ENCODE measurements around the gene YTHDC1. TPM values are rescaled to one million over a fixed set of nuclear protein-coding genes. Genes with fewer than 3 reads are reported as not detected.

YTHDC1 gene
- total RNA-seq, 4 donors from 2014 or later: 67.9 to 497 (median 78.3) TPM

GRCh38 chr4:68360231-68360968 is 10.5 kb upstream of the YTHDC1 start:
- Histone ChIP-seq H3K4me3 (no peak overlapping the region), H3K27me3 (peaks cover 7% of the 10 kb centered on the region), H3K27ac (no peak overlapping the region), H3K36me3 (no peaks in the 10 kb centered on the region), H3K9me3 (no peaks in the 10 kb centered on the region), H3K4me1 (no peaks in the 10 kb centered on the region)
- ATAC-seq: no peak
- WGBS, 2 donors (ENCODE audit: low coverage in 1 of 2): 69 to 76% methylated on average over 4 of the region's 4 CpGs
- TF ChIP-seq POLR2A (IDR thresholded peaks at IDR 0.05): no peak
- TF ChIP-seq POLR2AphosphoS5 (IDR thresholded peaks at IDR 0.05): no peak
- TF ChIP-seq, protein P1, sequence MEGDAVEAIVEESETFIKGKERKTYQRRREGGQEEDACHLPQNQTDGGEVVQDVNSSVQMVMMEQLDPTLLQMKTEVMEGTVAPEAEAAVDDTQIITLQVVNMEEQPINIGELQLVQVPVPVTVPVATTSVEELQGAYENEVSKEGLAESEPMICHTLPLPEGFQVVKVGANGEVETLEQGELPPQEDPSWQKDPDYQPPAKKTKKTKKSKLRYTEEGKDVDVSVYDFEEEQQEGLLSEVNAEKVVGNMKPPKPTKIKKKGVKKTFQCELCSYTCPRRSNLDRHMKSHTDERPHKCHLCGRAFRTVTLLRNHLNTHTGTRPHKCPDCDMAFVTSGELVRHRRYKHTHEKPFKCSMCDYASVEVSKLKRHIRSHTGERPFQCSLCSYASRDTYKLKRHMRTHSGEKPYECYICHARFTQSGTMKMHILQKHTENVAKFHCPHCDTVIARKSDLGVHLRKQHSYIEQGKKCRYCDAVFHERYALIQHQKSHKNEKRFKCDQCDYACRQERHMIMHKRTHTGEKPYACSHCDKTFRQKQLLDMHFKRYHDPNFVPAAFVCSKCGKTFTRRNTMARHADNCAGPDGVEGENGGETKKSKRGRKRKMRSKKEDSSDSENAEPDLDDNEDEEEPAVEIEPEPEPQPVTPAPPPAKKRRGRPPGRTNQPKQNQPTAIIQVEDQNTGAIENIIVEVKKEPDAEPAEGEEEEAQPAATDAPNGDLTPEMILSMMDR (IDR thresholded peaks at IDR 0.05): no peak
- TF ChIP-seq EP300 (IDR thresholded peaks at IDR 0.05): no peak

GRCh38 chr4:68359508-68359907 is 9.6 kb upstream of the YTHDC1 start:
- no peaks in the 10 kb centered on the region for H3K27me3 ChIP-seq
- TF ChIP-seq POLR2A (IDR thresholded peaks at IDR 0.05) (no peak), EP300 (IDR thresholded peaks at IDR 0.05) (no peak), POLR2AphosphoS5 (IDR thresholded peaks at IDR 0.05) (no peak)
- TF ChIP-seq, protein P1 (IDR thresholded peaks at IDR 0.05): no peak
- no peak overlapping the region for H3K4me3 ChIP-seq

DNA sequence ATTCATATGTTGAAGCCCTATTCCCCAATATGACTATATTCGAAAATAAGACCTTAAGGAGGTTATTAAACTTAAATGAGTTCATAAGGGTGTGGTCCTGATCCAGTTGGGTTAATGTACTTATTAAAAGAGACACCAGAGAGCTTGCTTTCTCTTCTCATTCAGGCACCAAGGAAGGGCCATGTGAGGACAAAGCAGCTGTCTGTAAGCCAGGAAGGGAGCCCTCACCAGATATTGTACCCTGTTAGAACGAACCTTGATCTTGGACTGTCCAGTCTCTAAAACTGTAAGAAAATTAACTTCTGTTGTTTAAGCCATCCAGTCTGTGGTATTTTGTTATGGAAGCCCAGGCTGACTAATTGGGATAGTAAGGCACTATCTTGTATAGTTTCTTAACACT is 9.1 kb upstream of the YTHDC1 start:
- ATAC-seq: no peak
- H3K27me3 ChIP-seq: no peaks in the 10 kb centered on the region
- no peaks in the 10 kb centered on the region for H3K4me1 ChIP-seq
- no peak overlapping the region for H3K4me3 ChIP-seq
- no peaks in the 10 kb centered on the region for H3K36me3 ChIP-seq
- TF ChIP-seq POLR2A (IDR thresholded peaks at IDR 0.05): no peak
- no peak for TF ChIP-seq EP300 (IDR thresholded peaks at IDR 0.05)
- TF ChIP-seq, protein P1 (IDR thresholded peaks at IDR 0.05): no peak
- no peak for TF ChIP-seq POLR2AphosphoS5 (IDR thresholded peaks at IDR 0.05)
- no peaks in the 10 kb centered on the region for H3K9me3 ChIP-seq
- 75 to 76% methylated on average over 2 of the region's 2 CpGs for WGBS, 2 donors (ENCODE audit: low coverage in 1 of 2)
- no peak overlapping the region for H3K27ac ChIP-seq

More at GRCh38 chr4:68359508-68359907, 9.6 kb upstream of the YTHDC1 start:
- Histone ChIP-seq H3K9me3 (no peaks in the 10 kb centered on the region), H3K27ac (no peak overlapping the region), H3K36me3 (no peaks in the 10 kb centered on the region), H3K4me1 (no peaks in the 10 kb centered on the region)
- ATAC-seq: no peak

DNA sequence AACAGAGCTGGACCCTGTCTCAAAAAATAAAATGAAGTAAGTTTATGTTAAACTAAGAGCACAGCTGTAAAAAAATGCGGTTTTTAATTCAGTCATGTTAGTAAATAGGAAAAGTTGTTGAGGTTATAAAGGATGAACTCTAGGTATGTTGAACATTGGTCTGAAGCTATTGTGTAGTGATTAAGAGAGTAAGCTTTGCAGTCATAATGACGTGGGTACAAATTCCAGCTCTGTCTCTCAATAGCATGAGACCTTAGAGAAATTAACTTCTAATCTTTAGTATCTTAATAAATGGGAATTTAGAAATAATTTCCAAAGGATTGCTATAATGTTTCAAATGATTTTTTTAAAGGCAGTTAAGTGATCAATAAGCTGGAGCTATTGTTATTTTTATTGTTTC is 2.9 kb upstream of the YTHDC1 start:
- H3K9me3 ChIP-seq: no peaks in the 10 kb centered on the region
- peaks cover 0 to 8% (median 0%) of the 10 kb centered on the region in 3 donors for H3K4me1 ChIP-seq
- WGBS, 2 donors (ENCODE audit: low coverage in 1 of 2): 54 to 81% methylated on average over 2 of the region's 2 CpGs
- no peaks in the 10 kb centered on the region for H3K27me3 ChIP-seq
- ATAC-seq: no peak
- TF ChIP-seq, protein P1 (IDR thresholded peaks at IDR 0.05): no peak
- TF ChIP-seq POLR2A (IDR thresholded peaks at IDR 0.05) (no peak), POLR2AphosphoS5 (IDR thresholded peaks at IDR 0.05) (no peak), EP300 (IDR thresholded peaks at IDR 0.05) (no peak)
- no peak overlapping the region for H3K4me3 ChIP-seq
- no peaks in the 10 kb centered on the region for H3K36me3 ChIP-seq
- no peak overlapping the region for H3K27ac ChIP-seq

- TF ChIP-seq POLR2AphosphoS5 (IDR thresholded peaks at IDR 0.05): no peak
- no peak for TF ChIP-seq EP300 (IDR thresholded peaks at IDR 0.05)
- TF ChIP-seq, protein P1 (IDR thresholded peaks at IDR 0.05): no peak
- TF ChIP-seq POLR2A (IDR thresholded peaks at IDR 0.05): no peak
- Histone ChIP-seq H3K36me3 (no peaks in the 10 kb centered on the region), H3K27me3 (no peaks in the 10 kb centered on the region), H3K4me3 (peak overlapping the region; percentile 76 to 82), H3K9me3 (no peaks in the 10 kb centered on the region), H3K4me1 (peaks cover 0 to 43% (median 2%) of the 10 kb centered on the region in 3 donors), H3K27ac (peak overlapping the region; percentile 89 to 97 (median 96))
- peak; percentile 29 for ATAC-seq
- 0% methylated on average over 5 of the region's 14 CpGs for WGBS, 2 donors (ENCODE audit: low coverage in 1 of 2)
These were observed 626 bp downstream of the YTHDC1 start for GRCh38 chr4:68349279-68349648.
